ENCODE data around the gene CASP8AP2. TPM values are rescaled to one million over a fixed set of nuclear protein-coding genes. Genes with fewer than 3 reads are reported as not detected.

CASP8AP2 gene
- 20.2 and 22.0 TPM in 2 replicates for total RNA-seq
- 3.4 and 4.7 TPM in 2 replicates for polyA plus RNA-seq
- 4.5 and 5.0 TPM in 2 replicates for polyA plus RNA-seq (2011; cell fraction: cytosol; rRNA removed)
- polyA plus RNA-seq (2011; cell fraction: nucleus; rRNA removed): 17.6 and 23.7 TPM in 2 replicates
- 8.3 and 10.6 TPM in 2 replicates for polyA plus RNA-seq (2012)
- polyA minus RNA-seq: 19.0 and 21.0 TPM in 2 replicates
- 18.6 TPM for polyA minus RNA-seq (2011; cell fraction: cytosol; rRNA and poly(A)+ RNA removed)
- polyA minus RNA-seq (2011; cell fraction: nucleus; rRNA and poly(A)+ RNA removed): 20.1 and 34.3 TPM in 2 replicates
- Bru-seq, nascent RNA: percentile 81 among the genes with signal in this experiment
- percentile 83 among the genes with signal in this experiment for BruChase-seq, experiment 1, labeled RNA remaining after a 6-hour chase
- percentile 90 among the genes with signal in this experiment for BruChase-seq, experiment 2, labeled RNA remaining after a 2-hour chase
- long read RNA-seq, partial matches to known transcripts: 2 of 15 reads
- long read RNA-seq, other reads (novel, unspliced or antisense): 12 of 15 reads

GRCh38 chr6:89829472-89830169 is at the start of gene CASP8AP2:
Gene CASP8AP2, plus strand, starts transcription at chr6:89829880.
- Histone ChIP-seq H3K9me3 (replicated peaks; ENCODE audit: control insufficient read depth, insufficient read depth, low read length) (no peaks in the 10 kb centered on the region), H2AFZ (ENCODE audit: low read depth, low read length) (peak within 1 kb of the TSS; percentile 97), H3K36me3 (ENCODE audit: control insufficient read depth in 2 of 2, extremely low read depth in 1 of 2, insufficient read depth in 2 of 2, low read length in 2 of 2) (peaks cover 0 to 7% of the 10 kb centered on the region in 2 experiments), H4K20me1 (replicated peaks; ENCODE audit: control insufficient read depth, extremely low read depth, insufficient read depth, low read length) (no peaks in the 10 kb centered on the region), H3K4me2 (ENCODE audit: insufficient read depth, low read length) (peak within 1 kb of the TSS; percentile 99), H3K27me3 (ENCODE audit: control insufficient read depth in 2 of 2, insufficient read depth in 2 of 2, low read length in 2 of 2) (no peaks in the 10 kb centered on the region), H3K4me3 (replicated peaks in 1 of 3; ENCODE audit: insufficient read depth in 1 of 3, low read depth in 1 of 3, low read length in 3 of 3) (peak within 1 kb of the TSS; percentile 94 to 97 (median 95)), H3K9ac (replicated peaks; ENCODE audit: extremely low read depth, insufficient read depth, low read length) (peak within 1 kb of the TSS; percentile 82), H3K4me1 (ENCODE audit: control insufficient read depth, extremely low read depth, insufficient read depth, low read length) (peaks cover 10% of the 10 kb centered on the region), H3K9me1 (replicated peaks; ENCODE audit: control insufficient read depth, extremely low read depth, insufficient read depth, low read length) (no peaks in the 10 kb centered on the region), H3K27ac (ENCODE audit: insufficient read depth, low read depth, low read length) (peak within 1 kb of the TSS; percentile 42), H3K79me2 (ENCODE audit: control insufficient read depth, insufficient read depth, low read length) (peaks cover 19% of the 10 kb centered on the region)
- no TSS peak for BruUV-seq (replicated peaks)
- ChIA-PET CTCF (interaction anchor here (0.7 to 1.9 kb wide), 9 partner anchors 10 to 649 kb away, joined by 3 to 16 read pairs (median 4); partner anchors contain the start of gene MDN1), POLR2A (interaction anchor here (0.6 to 1.3 kb wide), 5 partner anchors 10 to 749 kb away, joined by 4 to 12 read pairs (median 5); partner anchors contain the start of genes MDN1 and PNRC1)
- DNase-seq (ENCODE audit: low read depth, low spot score) (peak; percentile 100), FAIRE-seq (peak; percentile 99)
- TF ChIP-seq POLR2AphosphoS5 (IDR thresholded peaks at IDR 0.05; ENCODE audit: insufficient read depth, low read depth, low read length): peak; percentile 59
- no peak for TF ChIP-seq EZH2 (IDR thresholded peaks at IDR 0.05; ENCODE audit: borderline replicate concordance, low read depth, low read length, severe bottlenecking)
- TF ChIP-seq POLR2A (IDR thresholded peaks at IDR 0.05; ENCODE audit: low read depth, low read length): peak; percentile 63
- TF ChIP-seq GATA2 (IDR thresholded peaks at IDR 0.05; ENCODE audit: insufficient read depth, insufficient read length, low read depth, low read length): no peak
- TF ChIP-seq JUN (IDR thresholded peaks at IDR 0.05; ENCODE audit: borderline replicate concordance, insufficient read depth, insufficient read length, low read depth): no peak
- intact Hi-C loops (cut with micrococcal nuclease) (loop anchor here (1.0 to 10.0 kb wide), 3 partner anchors 10 to 645 kb away; partner anchors contain the start of genes MDN1 and UBE2J1), dilution Hi-C loops (cut with MboI; ENCODE audit: extremely low pct_ligation_motif_present, low sequenced_read_pairs) (no loop called here)
